Liver (tissue), 9 donors: ENCODE data around the gene ZSCAN5A. TPM values are rescaled to one million over a fixed set of nuclear protein-coding genes. Genes with fewer than 3 reads are reported as not detected.
"Not testable (repeated sequence)": the region's sequence is repeated elsewhere in the genome, so short reads cannot be mapped to it uniquely, and the experiment has no call there.

Experiments
- DNase-seq: peaks from one replicate; pipeline ENCODE4 v3.0.0-alpha.2; 2017; ENCODE audit warnings: low spot score
- H3K27ac ChIP-seq, 2 donors: one replicate each; pipeline ENCODE4 v1.7.0; 2013; ENCODE audit warnings: inconsistent platforms in 2 of 2, low read length in 2 of 2, control low read depth in 1 of 2, low read depth in 1 of 2, mild to moderate bottlenecking in 1 of 2
- H3K27me3 ChIP-seq, 4 donors: one replicate each; pipeline versions ENCODE4 v1.6.1 to v1.7.0; 2013; ENCODE audit warnings: low read length in 3 of 4, inconsistent platforms in 1 of 4, mild to moderate bottlenecking in 1 of 4, moderate library complexity in 1 of 4; ENCODE audit not compliant: control insufficient read depth in 4 of 4, insufficient read depth in 4 of 4
- H3K36me3 ChIP-seq, 4 donors: one replicate each; pipeline versions ENCODE4 v1.6.1 to v1.7.0; 2013; ENCODE audit warnings: low read length in 3 of 4, mild to moderate bottlenecking in 3 of 4, low read depth in 1 of 4, moderate library complexity in 1 of 4; ENCODE audit not compliant: control insufficient read depth in 4 of 4, insufficient read depth in 3 of 4
- H3K4me1 ChIP-seq, 4 donors: one replicate each; pipeline versions ENCODE4 v1.6.1 to v1.7.0; 2013; ENCODE audit warnings: low read length in 3 of 4, mild to moderate bottlenecking in 3 of 4, moderate library complexity in 1 of 4; ENCODE audit not compliant: control insufficient read depth in 4 of 4, insufficient read depth in 4 of 4
- H3K4me3 ChIP-seq, 3 donors: one replicate each; pipeline versions ENCODE4 v1.6.1 to v1.7.0; 2013; ENCODE audit warnings: low read length in 3 of 3, control low read depth in 1 of 3, low read depth in 1 of 3, mild to moderate bottlenecking in 1 of 3
- H3K9ac ChIP-seq, 2 donors: one replicate each; pipeline ENCODE4 v1.7.0; 2013; ENCODE audit warnings: low read length in 2 of 2, mild to moderate bottlenecking in 2 of 2, moderate library complexity in 2 of 2, control low read depth in 1 of 2, low read depth in 1 of 2
- H3K9me3 ChIP-seq, 4 donors: one replicate each; pipeline versions ENCODE4 v1.6.1 to v1.7.0; 2013; ENCODE audit warnings: low read length in 3 of 4; ENCODE audit not compliant: control insufficient read depth in 4 of 4
- ATF3 ChIP-seq: IDR thresholded peaks from 2 replicates; pipeline ENCODE4 v1.6.1; 2016; ENCODE audit warnings: antibody characterized with exemption
- CTCF ChIP-seq: fragments of 150-350 bp; IDR thresholded peaks from 2 replicates; pipeline ENCODE4 v1.5.1; 2017; ENCODE audit warnings: improper control_type of control experiment, low read depth, low read length; ENCODE audit not compliant: missing input control
- EGR1 ChIP-seq, 2 donors: IDR thresholded peaks; 2 replicates each; pipeline ENCODE4 v1.6.1; 2016 to 2018; ENCODE audit warnings: antibody characterized with exemption in 2 of 2, low read depth in 2 of 2
- FOXA1 ChIP-seq: IDR thresholded peaks from 2 replicates; pipeline ENCODE4 v1.6.1; 2016; ENCODE audit warnings: antibody characterized with exemption
- FOXA2 ChIP-seq: IDR thresholded peaks from 2 replicates; pipeline ENCODE4 v1.6.1; 2016; ENCODE audit warnings: antibody characterized with exemption
- GABPA ChIP-seq, 2 donors: IDR thresholded peaks in 1 of 2; conservative IDR thresholded peaks in 1 of 2; 2 replicates each; pipeline ENCODE4 v1.6.1; 2016; ENCODE audit warnings: antibody characterized with exemption in 2 of 2, mild to moderate bottlenecking in 1 of 2, moderate library complexity in 1 of 2
- HNF4A ChIP-seq, 2 donors: conservative IDR thresholded peaks; 2 replicates each; pipeline ENCODE4 v1.6.1; 2016; ENCODE audit warnings: antibody characterized with exemption in 2 of 2, mild to moderate bottlenecking in 2 of 2
- HNF4G ChIP-seq: IDR thresholded peaks from 2 replicates; pipeline ENCODE4 v1.6.1; 2016; ENCODE audit warnings: antibody characterized with exemption
- JUND ChIP-seq, 2 donors: IDR thresholded peaks; 2 replicates each; pipeline ENCODE4 v1.6.1; 2016; ENCODE audit warnings: antibody characterized with exemption in 2 of 2
- MAX ChIP-seq: IDR thresholded peaks from 2 replicates; pipeline ENCODE4 v1.6.1; 2016; ENCODE audit warnings: antibody characterized with exemption
- NR2F2 ChIP-seq: IDR thresholded peaks from 2 replicates; pipeline ENCODE4 v1.6.1; 2016; ENCODE audit warnings: antibody characterized with exemption
- RAD21 ChIP-seq, 2 donors: IDR thresholded peaks; 2 replicates each; pipeline ENCODE4 v1.6.1; 2016; ENCODE audit warnings: antibody characterized with exemption in 2 of 2, mild to moderate bottlenecking in 2 of 2
- REST ChIP-seq: IDR thresholded peaks from 2 replicates; pipeline ENCODE4 v1.6.1; 2016; ENCODE audit warnings: antibody characterized with exemption, mild to moderate bottlenecking
- RXRA ChIP-seq, 2 donors: IDR thresholded peaks; 2 replicates each; pipeline ENCODE4 v1.6.1; 2017 to 2018; ENCODE audit warnings: antibody characterized with exemption in 2 of 2, mild to moderate bottlenecking in 1 of 2
- SP1 ChIP-seq: IDR thresholded peaks from 2 replicates; pipeline ENCODE4 v1.6.1; 2018; ENCODE audit warnings: antibody characterized with exemption, mild to moderate bottlenecking
- TAF1 ChIP-seq: conservative IDR thresholded peaks from 2 replicates; pipeline ENCODE4 v1.6.1; 2016; ENCODE audit warnings: antibody characterized with exemption, mild to moderate bottlenecking
- YY1 ChIP-seq: IDR thresholded peaks from 2 replicates; pipeline ENCODE4 v1.6.1; 2016; ENCODE audit warnings: antibody characterized with exemption, mild to moderate bottlenecking
- ZBTB33 ChIP-seq: IDR thresholded peaks from 2 replicates; pipeline ENCODE4 v1.6.1; 2016; ENCODE audit warnings: antibody characterized with exemption
- WGBS: extraction: QIAGEN DNeasy Blood & Tissue Kit; methylation state at CpG from one replicate; pipeline ENCODE4 v1.1.7; 2013; 5-methylcytosine and 5-hydroxymethylcytosine counted together
- polyA plus RNA-seq, 2 donors: library from polyadenylated mRNA; stranded (reverse) in 1 of 2; unstranded in 1 of 2; fragments of 200-250 nt in 1 of 2; fragments of >200 nt in 1 of 2; fragmentation: Nextera tagmentation in 1 of 2; extraction: Ambion mirVana in 1 of 2; gene quantifications; one replicate each; pipeline versions ENCODE4 v1.2.1 to v1.2.3, GENCODE V29; 2013 to 2015
- total RNA-seq, 2 donors: library from RNA; depleted of rRNA; stranded (reverse); fragments of >200 nt; gene quantifications; one replicate each; pipeline ENCODE4 v1.2.3, GENCODE V29; 2014
- donor health status: healthy.
- donor health status: healthy.
- donor health status: healthy.
- donor health status: healthy.
- donor health status: healthy.

Gene ZSCAN5A
- total and polyA plus RNA-seq, 4 donors = 2.2 to 9.6 (median 5.0) TPM

GRCh38 chr19:56309511-56310185 lies 5.0 kb downstream of the ZSCAN5A start:
- H3K4me1 ChIP-seq = peaks cover 0 to 16% (median 10%) of the 10 kb centered on the region in 4 donors
- 86% methylated on average over 11 of the region's 11 CpGs for WGBS
- H3K27ac ChIP-seq = peak overlapping the region in 1 of 2 donors; percentile 69
- peaks cover 0 to 12% (median 6%) of the 10 kb centered on the region in 4 donors for H3K36me3 ChIP-seq
- H3K27me3 ChIP-seq = no peaks in the 10 kb centered on the region
- H3K9me3 ChIP-seq = no peaks in the 10 kb centered on the region
- DNase-seq = peak; percentile 84
- no peak overlapping the region for H3K9ac ChIP-seq
- H3K4me3 ChIP-seq = no peak overlapping the region
- TF ChIP-seq RAD21 (IDR thresholded peaks at IDR 0.05) = peak in 1 of 2 donors; percentile 71
- no peak for TF ChIP-seq RXRA (IDR thresholded peaks at IDR 0.05)
- TF ChIP-seq HNF4G = no peak
- TF ChIP-seq YY1 = no peak
- TF ChIP-seq CTCF = peak; percentile 34

GRCh38 chr19:56308792-56309191 lies 5.8 kb downstream of the ZSCAN5A start:
- no peak overlapping the region for H3K4me3 ChIP-seq
- peaks cover 0 to 19% (median 6%) of the 10 kb centered on the region in 4 donors for H3K36me3 ChIP-seq
- H3K27me3 ChIP-seq = no peaks in the 10 kb centered on the region
- no peak for DNase-seq
- TF ChIP-seq JUND (IDR thresholded peaks at IDR 0.05) (no peak), ATF3 (no peak), FOXA1 (no peak), HNF4G (no peak), EGR1 (IDR thresholded peaks at IDR 0.05; ENCODE audit: low read depth in 2 of 2) (no peak), CTCF (no peak), RXRA (IDR thresholded peaks at IDR 0.05) (peak in 1 of 2 donors; percentile 64), MAX (no peak), GABPA (IDR thresholded peaks at IDR 0.05 in 1 of 2, conservative IDR thresholded peaks at IDR 0.05 in 1 of 2) (peak in 1 of 2 donors; percentile 30), HNF4A (conservative IDR thresholded peaks at IDR 0.05) (peak; percentile 12 to 28), SP1 (no peak), FOXA2 (peak; percentile 2), YY1 (peak; percentile 26), ZBTB33 (no peak), TAF1 (no peak), RAD21 (IDR thresholded peaks at IDR 0.05) (no peak), NR2F2 (no peak), REST (no peak)
- H3K4me1 ChIP-seq = peaks cover 0 to 12% (median 8%) of the 10 kb centered on the region in 4 donors
- no peak overlapping the region for H3K9ac ChIP-seq
- peak overlapping the region; percentile 9 to 69 for H3K27ac ChIP-seq
- H3K9me3 ChIP-seq = no peaks in the 10 kb centered on the region
- 57% methylated on average over 7 of the region's 7 CpGs for WGBS

- H3K4me3 ChIP-seq, H3K9ac ChIP-seq, H3K27ac ChIP-seq, DNase-seq, H3K9me3 ChIP-seq, H3K4me1 ChIP-seq, H3K27me3 ChIP-seq: not testable (repeated sequence)
- 84% methylated on average over 6 of the region's 6 CpGs for WGBS
- H3K36me3 ChIP-seq = peaks cover 0 to 20% (median 5%) of the 10 kb centered on the region in 4 donors
Measured at GRCh38 chr19:56307062-56307461, 7.6 kb downstream of the ZSCAN5A start.
